OCI-LY3 (cell line): Measurements from ENCODE around the gene PTPN5.
A peak's percentile ranks its signal among the peaks of the same experiment; 100 is the strongest.

ENCODE experiments used
- H2AFZ ChIP-seq: fragments of 200-600, 300-600 bp; shearing (Covaris generic); 2 replicates; pipeline ENCODE4 v1.6.0; 2014; ENCODE audit warnings: antibody characterized with exemption, low read depth, low read length
- H3K27ac ChIP-seq: fragments of 200-600, 300-600 bp; sonication (generic); 2 replicates; pipeline ENCODE4 v1.5.1; 2014; ENCODE audit warnings: mild to moderate bottlenecking, low read length, moderate library complexity, mixed read lengths
- H3K27me3 ChIP-seq: fragments of 200-600, 300-600 bp; sonication (generic); 2 replicates; pipeline ENCODE4 v1.6.1; 2014; ENCODE audit warnings: low read depth, low read length, mixed read lengths
- H3K36me3 ChIP-seq: fragments of 200-600, 300-600 bp; sonication (generic); replicated peaks from 2 replicates; pipeline ENCODE3; 2014; ENCODE audit warnings: low read depth, low read length, mixed read lengths
- H3K4me1 ChIP-seq: fragments of 300-600, 200-600 bp; sonication (generic); 2 replicates; pipeline ENCODE4 v1.6.1; 2014; ENCODE audit warnings: low read length, mixed read lengths
- H3K4me2 ChIP-seq: fragments of 200-600, 300-600 bp; sonication (generic); 2 replicates; pipeline ENCODE4 v1.6.1; 2014; ENCODE audit warnings: low read length, mixed read lengths
- H3K4me3 ChIP-seq: fragments of 300-600, 200-600 bp; sonication (generic); 2 replicates; pipeline ENCODE4 v1.5.1; 2014; ENCODE audit warnings: antibody characterized with exemption, mild to moderate bottlenecking, low read length, moderate library complexity
- H3K79me2 ChIP-seq: fragments of 300-600, 200-600 bp; shearing (Covaris generic); 2 replicates; pipeline ENCODE4 v1.6.1; 2014; ENCODE audit warnings: mild to moderate bottlenecking, low read length, mixed read lengths
- H3K9ac ChIP-seq: fragments of 300-600, 200-600 bp; shearing (Covaris generic); 2 replicates; pipeline ENCODE4 v1.6.0; 2014; ENCODE audit warnings: mild to moderate bottlenecking, low read length, moderate library complexity
- H3K9me3 ChIP-seq: fragments of 200-600, 300-600 bp; shearing (Covaris generic); 2 replicates; pipeline ENCODE4 v1.6.1; 2014; ENCODE audit warnings: low read length, mixed read lengths; ENCODE audit not compliant: insufficient read depth
- H4K20me1 ChIP-seq: fragments of 200-600, 300-600 bp; sonication (generic); 2 replicates; pipeline ENCODE4 v1.6.1; 2016; ENCODE audit warnings: low read length, mixed read lengths; ENCODE audit not compliant: insufficient read depth
- EZH2phosphoT487 ChIP-seq: fragments of 200-600 bp; shearing (Covaris generic); IDR thresholded peaks from 2 replicates; pipeline ENCODE4 v1.6.1; 2018; ENCODE audit warnings: antibody characterized with exemption, mixed run types, low read depth
- TF ChIP-seq, protein P1 (sequence below): fragments of 200-600, 300-600 bp; sonication (generic); IDR thresholded peaks from 2 replicates; pipeline ENCODE4 v1.5.1; 2014; ENCODE audit warnings: antibody characterized with exemption, low read length, low read depth

The PTPN5 gene

DNA sequence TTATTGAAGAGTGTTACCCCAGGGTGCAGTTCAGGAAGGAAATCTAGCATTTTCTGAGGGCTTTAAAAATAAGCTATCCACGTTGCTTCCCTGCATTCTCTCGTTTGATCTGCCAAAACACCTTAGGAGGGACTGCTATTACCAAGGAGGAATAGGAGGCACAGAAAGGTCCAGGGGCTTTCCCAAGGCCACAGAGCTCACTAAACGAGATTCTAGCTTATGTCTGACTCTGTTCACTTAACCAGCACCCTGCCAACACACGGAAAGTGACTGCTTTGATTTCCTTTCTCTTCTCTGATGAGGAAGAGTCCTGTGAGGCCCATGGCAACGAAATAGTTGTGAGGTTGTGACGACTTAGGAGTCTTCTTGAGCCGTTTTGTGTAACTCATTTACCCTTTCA, 3.4 kb upstream of the PTPN5 start:
- Histone ChIP-seq H3K4me2 (peak overlapping the region; percentile 27; the same call in 1 of the 2 replicates), H3K79me2 (no peaks in the 10 kb centered on the region), H3K36me3 (no peaks in the 10 kb centered on the region), H3K4me1 (peaks cover 7% of the 10 kb centered on the region), H3K9ac (no peak overlapping the region), H3K27ac (no peak overlapping the region), H2AFZ (peak overlapping the region; percentile 69; the same call in 1 of the 2 replicates), H3K27me3 (peaks cover 14% of the 10 kb centered on the region; the same call in 1 of the 2 replicates), H3K9me3 (no peaks in the 10 kb centered on the region), H3K4me3 (no peak overlapping the region), H4K20me1 (no peaks in the 10 kb centered on the region)
- TF ChIP-seq, protein P1, sequence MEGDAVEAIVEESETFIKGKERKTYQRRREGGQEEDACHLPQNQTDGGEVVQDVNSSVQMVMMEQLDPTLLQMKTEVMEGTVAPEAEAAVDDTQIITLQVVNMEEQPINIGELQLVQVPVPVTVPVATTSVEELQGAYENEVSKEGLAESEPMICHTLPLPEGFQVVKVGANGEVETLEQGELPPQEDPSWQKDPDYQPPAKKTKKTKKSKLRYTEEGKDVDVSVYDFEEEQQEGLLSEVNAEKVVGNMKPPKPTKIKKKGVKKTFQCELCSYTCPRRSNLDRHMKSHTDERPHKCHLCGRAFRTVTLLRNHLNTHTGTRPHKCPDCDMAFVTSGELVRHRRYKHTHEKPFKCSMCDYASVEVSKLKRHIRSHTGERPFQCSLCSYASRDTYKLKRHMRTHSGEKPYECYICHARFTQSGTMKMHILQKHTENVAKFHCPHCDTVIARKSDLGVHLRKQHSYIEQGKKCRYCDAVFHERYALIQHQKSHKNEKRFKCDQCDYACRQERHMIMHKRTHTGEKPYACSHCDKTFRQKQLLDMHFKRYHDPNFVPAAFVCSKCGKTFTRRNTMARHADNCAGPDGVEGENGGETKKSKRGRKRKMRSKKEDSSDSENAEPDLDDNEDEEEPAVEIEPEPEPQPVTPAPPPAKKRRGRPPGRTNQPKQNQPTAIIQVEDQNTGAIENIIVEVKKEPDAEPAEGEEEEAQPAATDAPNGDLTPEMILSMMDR: no peak
- TF ChIP-seq EZH2phosphoT487: no peak

DNA sequence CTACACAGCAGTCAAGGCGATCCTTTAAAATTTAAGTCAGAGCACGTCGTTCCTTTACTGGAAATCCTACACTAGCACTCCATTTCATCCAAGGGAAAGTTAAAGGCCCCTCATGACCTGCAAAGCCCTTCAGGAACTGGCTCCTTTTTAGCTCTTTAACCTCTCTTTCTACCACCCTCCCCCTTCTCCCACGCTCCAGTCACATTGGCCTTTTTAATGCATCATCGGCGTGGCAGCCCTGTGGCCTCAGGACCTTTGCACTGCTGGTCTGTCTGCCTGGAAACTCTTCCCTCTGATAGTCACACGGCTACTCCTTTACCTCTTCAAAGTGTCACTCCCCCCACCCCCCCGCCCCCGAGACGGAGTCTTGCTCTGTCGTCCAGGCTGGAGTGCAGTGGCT, 1.2 kb upstream of the PTPN5 start:
- H3K4me1 ChIP-seq: peaks cover 7% of the 10 kb centered on the region
- no peaks in the 10 kb centered on the region for H3K9me3 ChIP-seq
- no peak overlapping the region for H3K4me3 ChIP-seq
- H3K4me2 ChIP-seq: no peak overlapping the region
- no peak overlapping the region for H2AFZ ChIP-seq
- no peaks in the 10 kb centered on the region for H3K79me2 ChIP-seq
- TF ChIP-seq EZH2phosphoT487: no peak
- TF ChIP-seq, protein P1: no peak
- no peaks in the 10 kb centered on the region for H3K36me3 ChIP-seq
- H3K27ac ChIP-seq: no peak overlapping the region
- no peaks in the 10 kb centered on the region for H4K20me1 ChIP-seq
- 0 out of 2 replicates have a peak, but pooled peaks cover 9% of the 10 kb centered on the region for H3K27me3 ChIP-seq
- no peak overlapping the region for H3K9ac ChIP-seq

DNA sequence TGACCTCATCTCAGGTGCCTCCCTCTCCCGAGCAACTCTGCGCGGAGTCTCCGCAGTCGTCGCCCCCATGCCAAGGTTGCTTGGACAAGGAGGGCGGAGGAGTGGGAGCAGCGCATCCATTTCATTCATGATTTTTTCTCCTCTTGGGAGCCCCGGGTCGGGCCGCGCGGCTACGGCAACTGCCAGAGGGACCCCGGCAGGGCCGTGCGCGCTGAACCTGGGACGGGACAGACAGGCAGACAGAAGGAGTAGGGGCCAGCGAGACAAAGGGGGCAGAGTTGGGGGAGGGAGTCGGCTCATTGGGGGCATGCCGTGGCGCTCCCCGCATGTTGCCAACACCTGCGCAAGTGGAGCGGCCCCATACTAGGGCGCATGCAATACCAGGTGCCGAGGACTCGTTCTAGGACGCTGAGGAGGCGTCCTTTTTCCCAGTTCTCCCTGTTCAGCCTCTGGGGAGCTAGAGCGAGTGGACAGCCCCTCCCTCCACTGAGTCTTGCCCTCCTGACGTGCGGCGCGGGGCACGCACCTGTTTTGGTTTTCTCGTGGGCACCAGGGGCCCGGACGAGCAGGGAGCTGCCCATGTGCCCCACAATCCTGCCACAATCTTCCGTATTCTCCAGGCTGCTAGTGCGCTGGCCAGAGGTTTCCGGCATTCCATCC, 501 bp upstream of the PTPN5 start:
- Histone ChIP-seq H3K79me2 (no peaks in the 10 kb centered on the region), H3K9ac (no peak overlapping the region), H3K4me2 (no peak overlapping the region), H3K4me3 (no peak overlapping the region), H3K9me3 (no peaks in the 10 kb centered on the region), H3K4me1 (peaks cover 7% of the 10 kb centered on the region), H4K20me1 (no peaks in the 10 kb centered on the region), H3K36me3 (no peaks in the 10 kb centered on the region), H3K27me3 (0 out of 2 replicates have a peak, but pooled peaks cover 12% of the 10 kb centered on the region), H2AFZ (no peak overlapping the region), H3K27ac (no peak overlapping the region)
- TF ChIP-seq EZH2phosphoT487: no peak
- TF ChIP-seq, protein P1: no peak

DNA sequence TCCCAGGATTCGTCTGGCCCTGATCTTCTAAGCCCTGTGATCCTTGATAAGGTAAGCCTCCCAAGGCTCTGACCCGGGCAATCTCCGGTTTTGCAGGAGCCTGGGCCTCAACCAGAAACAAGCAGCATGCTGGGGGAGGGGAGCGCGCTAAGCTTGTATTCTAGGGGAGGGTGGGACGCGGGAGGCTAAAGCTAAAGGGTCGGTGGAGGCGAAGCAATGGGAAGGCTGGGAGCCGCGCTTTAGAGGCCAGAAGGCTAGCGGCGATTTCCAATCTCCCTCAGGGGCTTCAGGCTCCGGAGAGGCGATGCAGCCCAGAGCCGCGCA, 753 bp downstream of the PTPN5 start:
- H3K4me3 ChIP-seq: no peak overlapping the region
- peaks cover 7% of the 10 kb centered on the region for H3K4me1 ChIP-seq
- peaks cover 15% of the 10 kb centered on the region; the same call in 1 of the 2 replicates for H3K27me3 ChIP-seq
- no peak overlapping the region for H3K4me2 ChIP-seq
- H3K36me3 ChIP-seq: no peaks in the 10 kb centered on the region
- H3K27ac ChIP-seq: no peak overlapping the region
- TF ChIP-seq, protein P1: no peak
- TF ChIP-seq EZH2phosphoT487: no peak
- no peaks in the 10 kb centered on the region for H4K20me1 ChIP-seq
- H3K9ac ChIP-seq: no peak overlapping the region
- no peak overlapping the region for H2AFZ ChIP-seq
- H3K9me3 ChIP-seq: no peaks in the 10 kb centered on the region
- H3K79me2 ChIP-seq: no peaks in the 10 kb centered on the region
